ENCODE measurements around the gene C11orf24.

The C11orf24 gene

DNA sequence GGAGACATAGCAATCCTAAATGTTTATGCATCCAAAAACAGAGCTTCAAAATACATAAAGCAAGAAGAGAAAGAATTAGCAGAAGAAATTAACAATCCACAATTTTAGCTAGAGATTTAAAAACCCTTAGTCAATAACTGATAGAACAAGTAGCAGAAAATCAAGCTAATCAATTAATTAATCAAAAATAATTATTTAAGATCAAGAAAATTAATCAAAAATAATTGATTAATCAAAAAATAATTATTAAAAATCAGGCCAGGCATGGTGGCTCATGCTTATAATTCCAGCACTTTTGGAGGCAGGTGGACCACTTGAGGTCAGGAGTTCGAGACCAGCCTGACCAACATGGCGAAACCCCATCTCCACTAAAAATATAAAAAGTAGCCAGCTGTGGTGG lies 29.2 kb downstream of the C11orf24 start:
- no peak for DNase-seq

DNA sequence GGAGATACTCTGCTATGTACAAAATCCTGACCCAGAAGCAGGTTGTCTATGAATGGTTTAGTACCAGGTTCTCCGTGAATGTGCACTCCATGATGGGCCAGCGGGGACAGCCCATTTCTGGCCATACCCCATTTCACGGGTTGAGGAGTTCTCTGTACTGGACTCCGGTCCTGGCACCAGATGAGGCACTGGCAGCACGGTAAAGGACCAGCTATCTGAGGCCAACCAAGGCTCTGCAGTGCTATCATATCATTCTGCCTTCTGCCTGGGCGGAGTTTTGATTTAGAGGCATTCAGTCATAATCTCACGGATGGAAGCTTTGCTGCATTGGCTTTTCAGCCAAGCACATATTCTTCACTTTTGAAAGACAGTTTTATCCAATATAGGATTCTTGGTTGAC lies 40.2 kb downstream of the C11orf24 start:
- DNase-seq, result no peak

DNA sequence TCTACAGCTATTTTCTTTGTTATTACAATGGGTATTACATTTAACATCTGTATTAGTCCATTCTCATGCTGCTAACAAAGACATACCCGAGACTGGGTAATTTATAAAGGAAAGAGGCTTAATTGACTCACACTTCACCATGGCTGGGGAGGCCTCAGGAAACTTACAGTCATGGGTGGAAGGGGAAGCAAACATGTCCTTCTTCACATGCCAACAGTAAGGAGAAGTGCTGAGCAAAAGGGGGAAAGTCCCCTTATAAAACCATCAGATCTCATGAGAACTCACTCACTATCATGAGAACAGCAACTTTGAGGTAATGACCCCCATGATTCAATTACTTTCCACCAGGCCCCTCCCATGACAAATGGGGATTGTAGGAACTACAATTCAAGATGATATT lies 42.2 kb downstream of the C11orf24 start:
- no peak for DNase-seq

DNA sequence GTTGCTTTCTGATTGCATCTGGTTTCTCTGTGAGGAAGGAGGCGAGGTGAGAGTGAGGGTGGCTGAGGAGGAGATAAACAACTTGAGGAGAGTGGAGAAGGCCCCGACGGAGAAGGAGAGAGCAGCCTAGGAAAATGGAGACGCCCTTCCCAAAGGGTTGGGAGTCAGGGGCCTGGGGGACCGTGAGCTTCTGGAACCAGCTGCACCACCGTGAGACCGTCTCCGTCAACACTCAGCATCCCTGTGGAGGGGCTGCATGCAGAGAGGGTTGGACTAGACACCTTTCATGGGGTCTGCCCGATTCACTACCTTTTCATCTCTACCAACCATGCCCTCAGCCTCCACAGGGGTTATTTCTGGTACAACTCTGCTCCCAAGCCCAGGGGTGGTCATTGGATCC lies 45.4 kb downstream of the C11orf24 start:
- DNase-seq, result no peak

DNA sequence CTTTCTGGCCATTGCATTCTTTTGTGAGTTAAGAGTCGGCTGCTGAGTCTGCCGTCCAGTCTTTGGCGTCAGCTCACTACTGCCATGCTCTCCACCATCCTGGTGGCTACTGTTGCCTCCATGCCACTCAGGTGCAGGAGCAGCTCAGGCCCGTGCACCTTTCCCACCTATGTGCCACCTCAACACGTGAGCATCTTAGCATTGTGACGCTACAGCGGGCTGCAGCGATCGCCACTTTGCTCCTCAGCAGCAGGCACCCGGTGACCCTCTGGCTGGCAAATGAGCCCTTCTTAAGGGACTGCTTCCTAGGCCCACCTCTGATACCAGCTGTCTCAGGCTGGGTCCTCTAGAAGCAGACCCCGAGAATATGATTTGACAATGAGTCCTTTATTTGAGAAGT lies 47.2 kb downstream of the C11orf24 start:
- no peak for DNase-seq

DNA sequence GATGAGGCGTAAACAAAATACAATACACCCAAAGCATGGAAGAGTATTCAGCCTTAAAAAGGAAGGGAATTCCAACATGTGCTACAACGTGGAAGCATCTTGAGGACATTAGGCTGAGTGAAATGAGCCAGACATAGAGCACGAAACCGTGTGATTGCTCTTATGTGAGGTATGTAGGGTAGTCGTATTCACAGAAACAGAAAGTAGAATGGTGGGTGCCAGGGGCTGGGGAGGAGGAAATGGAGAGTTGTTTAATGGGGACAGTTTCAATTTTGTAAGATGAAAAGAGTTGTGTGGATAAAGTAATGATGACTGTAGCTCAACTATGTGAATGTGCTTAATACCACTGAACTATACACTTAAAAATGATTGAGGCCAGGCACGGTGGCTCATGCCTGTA lies 48.5 kb downstream of the C11orf24 start:
- no peak for DNase-seq

DNA sequence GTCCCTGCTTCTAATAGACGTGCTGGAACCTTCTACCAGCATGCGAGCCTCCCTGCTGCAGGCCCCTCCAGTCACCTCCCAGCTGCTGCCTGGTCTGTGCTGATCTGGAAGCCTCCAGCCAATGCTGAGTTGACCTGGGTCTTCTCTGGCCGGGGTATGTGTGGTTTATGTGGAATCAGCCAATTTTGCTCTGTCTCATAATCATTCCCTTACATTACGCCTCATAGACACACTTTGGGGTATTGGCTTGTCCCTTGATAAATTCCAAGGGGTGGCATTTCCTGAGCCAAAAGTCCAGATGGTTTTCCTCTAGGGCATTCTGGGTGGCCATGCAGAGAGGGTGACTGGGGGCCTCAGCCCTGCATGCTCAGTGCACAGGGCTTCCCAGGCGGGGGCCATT lies 50.4 kb downstream of the C11orf24 start:
- DNase-seq, result no peak

DNA sequence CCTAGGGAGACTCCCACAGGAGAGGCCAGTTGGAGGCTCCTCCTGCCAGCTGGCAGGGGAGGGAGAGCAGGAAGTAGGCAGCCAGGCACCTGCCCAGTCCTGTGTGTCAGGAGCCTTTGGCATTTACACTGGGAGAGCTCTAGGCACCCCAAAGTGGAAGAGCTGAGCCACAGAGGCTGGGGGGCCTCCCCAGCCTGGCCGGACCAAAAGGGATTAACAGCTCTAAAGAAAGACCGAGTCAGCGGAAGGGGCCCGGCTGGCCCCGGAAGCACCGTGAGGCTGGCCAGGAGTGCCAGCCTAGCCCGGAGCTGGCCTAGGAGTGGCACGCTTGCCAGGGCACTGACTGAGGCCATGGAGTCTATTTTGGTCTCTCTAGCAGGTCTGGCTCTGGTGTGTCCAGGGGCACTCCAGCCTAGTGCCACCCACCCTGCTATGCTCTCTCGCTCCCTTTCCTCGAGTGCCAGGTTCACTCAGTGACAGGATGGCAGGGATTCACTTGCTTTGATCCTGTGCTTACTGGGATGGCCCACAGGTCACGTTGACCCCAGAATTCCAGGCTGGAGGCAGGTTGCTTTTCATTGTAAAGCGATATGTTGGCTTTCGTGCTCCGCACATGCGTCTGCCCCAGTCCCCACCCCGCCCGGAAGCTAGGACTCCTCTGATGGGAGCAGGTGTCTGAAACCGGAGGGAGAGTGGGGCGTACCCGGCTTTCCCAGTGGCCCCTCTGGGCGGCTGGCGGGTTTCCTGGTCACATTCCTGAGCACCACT lies 55.4 kb downstream of the C11orf24 start:
- DNase-seq, result no peak

DNA sequence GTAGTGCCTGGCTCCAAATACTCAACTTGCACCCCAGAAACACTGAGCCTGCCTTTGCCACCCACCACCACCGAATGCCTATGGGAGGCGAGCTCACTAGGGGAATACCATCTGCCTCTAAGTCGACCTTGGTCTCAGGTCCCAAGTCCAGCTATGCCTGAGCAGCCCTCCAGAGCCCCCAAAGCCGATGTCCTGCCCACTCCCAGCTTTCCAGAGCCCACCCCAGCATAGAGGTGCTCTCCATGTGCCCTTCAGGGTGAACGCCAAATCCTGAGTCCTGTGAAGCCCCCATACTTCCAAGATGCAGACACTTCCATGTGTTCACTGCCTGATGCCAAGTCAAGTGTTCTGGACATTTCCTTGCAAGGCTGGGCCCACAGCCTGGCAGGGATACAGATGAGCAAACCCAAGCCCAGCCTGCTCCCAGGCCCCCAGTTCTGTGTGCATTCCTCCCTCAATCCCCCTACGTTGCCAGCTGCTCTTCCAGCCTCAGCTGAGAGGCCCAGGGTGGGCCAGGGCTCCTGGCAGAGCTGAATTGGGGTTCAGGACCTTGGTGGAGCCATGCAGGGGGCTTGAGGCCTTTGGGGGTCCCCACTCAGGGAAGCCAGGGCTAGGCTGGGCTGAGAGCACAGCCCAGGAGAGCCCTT lies 56.1 kb downstream of the C11orf24 start:
- DNase-seq, result no peak

DNA sequence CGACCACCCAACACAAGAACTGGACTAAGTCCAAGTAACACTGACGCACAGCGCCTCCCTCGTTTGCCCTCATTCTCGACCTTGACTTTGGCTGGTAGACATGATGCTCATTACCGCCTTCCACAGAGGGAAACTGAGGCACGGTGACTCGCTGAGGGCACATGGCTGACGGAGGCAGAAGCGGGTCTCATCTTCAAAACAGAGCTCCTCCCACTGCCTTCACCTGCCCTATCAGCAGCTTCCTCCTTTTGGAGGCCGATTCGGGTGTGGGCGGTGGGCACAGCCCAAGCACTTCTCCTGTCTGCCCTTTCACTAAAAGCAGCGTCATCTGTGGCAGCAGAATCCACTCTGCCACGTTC lies 56.7 kb downstream of the C11orf24 start:
- DNase-seq, result no peak

DNA sequence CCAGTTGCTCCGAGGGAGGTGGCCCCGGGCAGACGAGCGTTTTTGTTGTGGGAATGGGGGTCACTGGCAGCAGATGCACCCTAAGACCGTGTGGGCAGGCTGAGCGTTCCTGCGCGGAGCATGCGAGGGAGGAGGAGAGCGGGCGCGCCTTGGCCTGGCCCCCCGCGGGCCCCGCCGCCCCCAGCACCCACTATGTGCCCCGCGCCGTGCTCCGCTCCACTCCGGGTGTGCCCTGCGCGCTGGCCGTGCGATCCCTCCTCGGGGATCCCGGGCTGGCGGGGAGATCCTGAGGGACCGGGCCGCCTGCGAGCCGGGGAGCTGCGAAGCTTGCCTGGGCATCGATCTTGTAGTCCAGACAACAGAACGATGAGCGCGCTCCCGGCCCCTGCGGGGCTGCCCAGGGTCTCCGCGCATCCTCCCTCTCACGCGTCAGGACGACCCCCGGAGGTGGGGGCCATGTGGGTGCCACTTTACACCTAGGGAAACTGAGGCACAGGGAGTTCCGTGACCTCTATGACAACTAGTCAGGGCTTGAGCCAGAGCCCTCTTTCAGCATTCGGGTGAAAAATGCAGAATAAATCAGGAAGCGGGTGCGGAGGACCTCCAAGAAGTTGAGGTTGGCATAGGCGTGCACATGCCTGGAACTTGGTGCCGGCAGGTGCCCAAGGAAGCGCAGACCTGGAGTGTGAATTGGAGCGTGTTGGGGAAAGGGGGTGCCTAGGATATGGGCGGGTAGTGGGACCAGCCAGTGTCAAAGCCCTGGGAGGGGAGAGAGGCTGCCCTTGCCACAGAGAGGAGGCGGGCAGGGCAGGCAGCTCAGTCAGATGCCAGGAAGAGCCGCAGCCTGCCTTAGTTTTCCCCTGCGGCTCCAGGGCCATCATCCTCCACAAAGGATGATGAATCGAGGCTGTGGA lies 57.3 kb downstream of the C11orf24 start:
- DNase-seq, result no peak

DNA sequence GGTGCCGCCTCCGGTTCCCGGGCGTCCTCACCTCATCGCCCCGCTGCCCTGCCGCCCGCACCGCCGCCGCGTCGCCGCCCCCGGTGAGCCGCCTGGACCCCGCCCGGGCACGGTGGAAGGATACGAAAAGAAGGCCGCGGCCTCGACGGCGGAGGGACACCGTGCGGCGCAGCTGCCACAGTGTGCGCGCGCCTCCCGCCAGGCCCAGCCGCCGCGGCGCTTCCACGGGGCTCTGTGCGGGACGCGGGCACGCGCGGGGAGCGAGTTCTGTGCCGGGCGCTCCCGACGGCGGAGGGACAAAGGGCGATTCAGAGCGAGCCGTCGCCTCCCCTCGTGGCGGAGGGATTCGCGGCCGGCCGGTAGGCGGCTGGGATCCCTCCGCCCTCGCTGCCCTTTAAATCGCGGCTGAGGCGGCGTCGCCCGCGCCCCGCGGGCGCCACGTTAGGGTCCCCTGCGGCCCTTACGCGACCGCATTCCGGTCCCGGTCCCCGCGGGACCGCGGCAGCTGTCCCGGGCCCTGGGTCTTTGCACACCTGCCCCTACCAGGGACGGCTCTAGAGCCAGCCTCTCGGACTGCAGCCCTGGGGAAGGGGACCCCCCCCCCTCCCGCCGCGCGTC lies 58.1 kb downstream of the C11orf24 start:
- DNase-seq, result peak; percentile 93

DNA sequence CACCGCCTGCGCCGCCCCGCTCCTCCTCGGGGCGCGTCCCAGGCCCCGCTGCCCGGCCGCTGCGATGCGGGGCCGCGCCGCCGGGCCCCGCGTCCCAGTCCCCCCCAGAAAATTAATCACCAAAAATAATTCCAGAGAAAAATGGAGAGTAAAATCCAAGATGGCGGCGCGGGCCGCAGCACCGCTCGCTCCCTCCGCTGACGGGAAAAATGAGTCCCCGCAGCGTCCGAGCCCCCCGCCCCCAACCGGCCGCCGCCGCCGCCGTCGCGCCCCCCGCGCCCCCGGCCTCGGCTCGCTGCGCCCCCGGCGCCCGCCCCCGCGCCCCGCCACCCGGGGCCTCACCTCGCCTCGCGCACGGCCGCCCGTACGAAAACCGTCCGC lies 58.6 kb downstream of the C11orf24 start, which contains the start of gene KMT5B:
Gene KMT5B (minus strand): TSS at position 162 of the 381 bp plus-strand sequence. CDS start 23,220 bp downstream, outside the sequence.
- peak; percentile 86 for DNase-seq

DNA sequence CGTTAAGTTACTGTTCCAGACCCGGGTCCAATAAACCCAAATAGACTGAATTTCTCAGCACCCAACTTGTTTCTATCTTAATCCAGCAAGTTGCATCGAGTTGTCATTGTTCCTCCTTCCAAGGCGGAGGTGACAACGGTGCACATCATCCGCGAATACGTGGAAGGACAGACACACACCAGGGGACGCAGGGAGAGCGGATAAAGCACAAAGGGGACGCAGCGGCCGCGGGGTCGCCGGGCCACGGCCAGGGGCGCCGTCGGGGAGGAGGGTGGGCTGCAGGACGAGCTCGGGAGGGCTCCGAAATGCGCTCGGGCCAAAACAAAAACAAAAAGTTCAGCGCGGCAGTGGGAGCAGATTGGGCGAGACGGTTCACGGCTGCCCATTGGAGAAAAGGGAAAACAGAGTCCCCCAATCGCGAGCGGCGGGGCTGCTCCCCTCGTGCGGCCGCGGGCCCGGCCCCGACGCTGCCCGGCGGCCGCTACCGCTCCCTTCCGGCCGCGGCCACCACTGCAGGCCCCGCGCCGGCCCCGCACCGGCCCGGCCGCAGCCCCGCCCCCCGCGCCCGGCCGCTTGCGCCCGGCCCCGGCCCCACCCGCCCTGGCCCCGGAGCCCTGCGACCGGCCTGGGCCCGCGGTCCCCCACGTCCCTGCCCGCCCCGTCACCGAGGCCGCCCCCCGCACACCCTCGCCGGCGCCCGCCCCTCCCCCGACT lies 59.2 kb downstream of the C11orf24 start:
- DNase-seq, result peak; percentile 80

DNA sequence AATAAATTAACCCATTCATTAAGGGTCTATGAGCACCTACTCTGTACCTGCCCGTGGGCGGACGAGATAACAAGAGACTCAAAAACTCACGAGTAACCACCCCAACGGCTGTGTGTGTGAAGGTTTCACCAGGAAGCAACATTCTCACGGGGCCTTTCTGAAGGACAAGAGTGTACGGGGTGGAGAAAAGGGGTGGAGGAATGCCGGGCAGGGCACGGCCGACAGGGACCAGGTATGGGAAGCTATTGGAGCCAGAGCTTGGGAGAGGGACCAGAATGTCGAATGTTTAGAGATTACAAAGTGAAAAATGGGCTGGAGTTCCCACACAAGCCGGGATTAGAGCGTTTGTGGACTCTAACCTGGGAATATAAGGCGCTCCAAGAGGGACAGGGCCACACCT lies 60.2 kb downstream of the C11orf24 start:
- no peak for DNase-seq
